K562 (cell line): ENCODE measurements around the gene ORAI1. TPM values are rescaled to one million over a fixed set of nuclear protein-coding genes. Genes with fewer than 3 reads are reported as not detected.

Source experiments
- CREB1 ChIP-seq, 2 experiments: sonication (generic) in 1 of 2; formaldehyde crosslinking in 1 of 2; IDR thresholded peaks; 2 replicates each; pipeline versions ENCODE4 v1.6.1 to v1.8.0; 2012 to 2022; ENCODE audit warnings: inconsistent platforms in 1 of 2, mild to moderate bottlenecking in 1 of 2, missing genetic modification reagents in 1 of 2, moderate library complexity in 1 of 2
- FOXJ2 ChIP-seq: fragments of 200-800 bp; sonication (Bioruptor generic); IDR thresholded peaks from 2 replicates; pipeline ENCODE4 v1.6.1; 2016; ENCODE audit warnings: missing genetic modification characterization, missing compliant biosample characterization
- MAFG ChIP-seq: fragments of 450-650 bp; conservative IDR thresholded peaks from 2 replicates; pipeline ENCODE4 v1.6.1; 2016; ENCODE audit warnings: missing genetic modification characterization, missing compliant biosample characterization
- NFYB ChIP-seq: IDR thresholded peaks from 2 replicates; pipeline ENCODE4 v1.6.1; 2011; ENCODE audit warnings: mild to moderate bottlenecking, moderate library complexity; ENCODE audit not compliant: insufficient read length; ENCODE audit errors: extremely low read depth
- RBBP5 ChIP-seq: fragments of 200-600 bp; sonication (generic); IDR thresholded peaks from 2 replicates; pipeline ENCODE4 v1.6.1; 2012; ENCODE audit warnings: borderline replicate concordance, mild to moderate bottlenecking, low read length, control low read depth, inconsistent platforms; ENCODE audit not compliant: insufficient read depth, poor library complexity, severe bottlenecking
- RBM17 ChIP-seq: fragments of 200-400 bp; formaldehyde crosslinking; IDR thresholded peaks from 2 replicates; pipeline ENCODE4 v1.6.1; 2017; ENCODE audit warnings: low read depth, mild to moderate bottlenecking, low read length, borderline replicate concordance
- SIX5 ChIP-seq, 2 experiments: IDR thresholded peaks; 2 replicates each; pipeline ENCODE4 v1.6.1; 2011; ENCODE audit warnings: low read length in 2 of 2, borderline replicate concordance in 1 of 2, low read depth in 1 of 2, mild to moderate bottlenecking in 1 of 2, moderate library complexity in 1 of 2; ENCODE audit not compliant: insufficient read depth in 1 of 2
- SRSF9 ChIP-seq: fragments of 200-400 bp; formaldehyde crosslinking; IDR thresholded peaks from 2 replicates; pipeline ENCODE4 v1.6.1; 2017; ENCODE audit warnings: low read depth, low read length, borderline replicate concordance
- TSC22D4 ChIP-seq: fragments of 450-650 bp; IDR thresholded peaks from 2 replicates; pipeline ENCODE4 v1.6.1; 2016; ENCODE audit warnings: missing genetic modification characterization, missing biosample characterization, control low read depth
- U2AF1 ChIP-seq: fragments of 200-400 bp; formaldehyde crosslinking; optimal IDR thresholded peaks from 2 replicates; pipeline ENCODE3; 2017; ENCODE audit warnings: mild to moderate bottlenecking, low read depth, low read length, moderate library complexity
- UBTF ChIP-seq, 2 experiments: IDR thresholded peaks; 2 replicates each; pipeline ENCODE4 v1.6.1; 2012; ENCODE audit warnings: improper control_type of control experiment in 2 of 2, low read depth in 2 of 2, low read length in 2 of 2, borderline replicate concordance in 1 of 2
- ZNF398 ChIP-seq: fragments of 250-450 bp; sonication (Bioruptor Pico); IDR thresholded peaks from 2 replicates; pipeline ENCODE4 v1.8.0; 2021; ENCODE audit warnings: moderate library complexity, mild to moderate bottlenecking, inconsistent platforms
- ZNF444 ChIP-seq: fragments of 250-450 bp; sonication (Bioruptor Pico); IDR thresholded peaks from 2 replicates; pipeline ENCODE4 v1.4.0; 2020; ENCODE audit warnings: mild to moderate bottlenecking, moderate library complexity
- polyA plus RNA-seq, 8 experiments: library from polyadenylated mRNA; depleted of rRNA in 4 of 8; stranded (reverse) in 5 of 8; unstranded in 3 of 8; fragments of >200 nt; fragmentation: Nextera tagmentation in 2 of 8; fragmentation: Illumina TruSeq in 1 of 8; extraction: Ambion mirVana in 2 of 8; extraction: Trizol in 1 of 8; gene quantifications; 2 replicates each; pipeline versions ENCODE4 v1.2.1 to v1.2.3, GENCODE V29; 2011 to 2014; ENCODE audit warnings: inconsistent platforms in 1 of 8, missing spikeins in 1 of 8
- total RNA-seq, 7 experiments: library from RNA; depleted of rRNA in 6 of 7; stranded (reverse); fragments of >200 nt in 6 of 7; fragmentation: Illumina TruSeq in 2 of 7; extraction: Trizol in 2 of 7; gene quantifications; 2 replicates each; pipeline versions ENCODE4 v1.2.1 to v1.2.3, GENCODE V29; 2011 to 2021; ENCODE audit warnings: low replicate concordance in 1 of 7
- TF ChIP-seq, protein P1 (sequence below): fragments of 250-450 bp; sonication (Bioruptor Pico); IDR thresholded peaks from 2 replicates; pipeline ENCODE4 v1.4.0; 2020; ENCODE audit warnings: mild to moderate bottlenecking, moderate library complexity, borderline replicate concordance
- TF ChIP-seq, protein P2 (sequence below): fragments of 450-650 bp; IDR thresholded peaks from 2 replicates; pipeline ENCODE4 v1.6.1; 2014; ENCODE audit warnings: low read depth, mild to moderate bottlenecking, moderate library complexity, borderline replicate concordance

The ORAI1 gene
- total and polyA plus RNA-seq, 9 of the 15 experiments (the other 6 are each of a cell fraction or from before 2014, with no cell fraction given): 2.6 to 23.8 (median 9.3) TPM

DNA sequence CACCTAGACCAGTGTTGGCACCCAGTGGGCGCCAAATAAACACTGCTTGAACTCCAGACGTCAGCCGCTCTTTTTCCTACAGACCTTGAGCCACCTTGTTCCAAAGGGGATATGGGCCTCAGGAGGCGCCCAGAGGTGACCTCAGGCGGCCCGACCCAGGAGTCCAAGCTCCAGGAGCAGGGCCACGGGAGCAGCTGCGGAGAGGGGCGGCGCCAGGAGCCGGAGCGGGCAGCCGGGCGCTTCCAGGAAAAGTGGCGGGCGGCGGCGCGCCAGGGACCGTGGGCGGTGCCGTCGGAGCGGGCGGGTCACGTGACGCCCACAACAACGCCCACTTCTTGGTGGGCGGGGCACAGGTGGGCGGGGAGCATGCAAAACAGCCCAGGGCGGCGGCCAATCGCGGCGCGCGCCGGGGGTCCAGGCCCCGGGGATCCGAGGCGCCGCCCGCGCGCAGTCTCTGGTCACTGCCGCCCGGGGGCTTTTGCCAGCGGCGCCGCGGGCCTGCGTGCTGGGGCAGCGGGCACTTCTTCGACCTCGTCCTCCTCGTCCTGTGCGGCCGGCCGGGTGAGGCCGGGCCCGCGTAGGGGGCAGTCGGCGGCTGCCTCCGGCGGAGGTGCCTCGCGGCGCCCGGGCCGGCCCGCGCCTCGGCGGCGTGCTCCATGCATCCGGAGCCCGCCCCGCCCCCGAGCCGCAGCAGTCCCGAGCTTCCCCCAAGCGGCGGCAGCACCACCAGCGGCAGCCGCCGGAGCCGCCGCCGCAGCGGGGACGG lies at the start of gene ORAI1 (continued):
- TF ChIP-seq, protein P1, sequence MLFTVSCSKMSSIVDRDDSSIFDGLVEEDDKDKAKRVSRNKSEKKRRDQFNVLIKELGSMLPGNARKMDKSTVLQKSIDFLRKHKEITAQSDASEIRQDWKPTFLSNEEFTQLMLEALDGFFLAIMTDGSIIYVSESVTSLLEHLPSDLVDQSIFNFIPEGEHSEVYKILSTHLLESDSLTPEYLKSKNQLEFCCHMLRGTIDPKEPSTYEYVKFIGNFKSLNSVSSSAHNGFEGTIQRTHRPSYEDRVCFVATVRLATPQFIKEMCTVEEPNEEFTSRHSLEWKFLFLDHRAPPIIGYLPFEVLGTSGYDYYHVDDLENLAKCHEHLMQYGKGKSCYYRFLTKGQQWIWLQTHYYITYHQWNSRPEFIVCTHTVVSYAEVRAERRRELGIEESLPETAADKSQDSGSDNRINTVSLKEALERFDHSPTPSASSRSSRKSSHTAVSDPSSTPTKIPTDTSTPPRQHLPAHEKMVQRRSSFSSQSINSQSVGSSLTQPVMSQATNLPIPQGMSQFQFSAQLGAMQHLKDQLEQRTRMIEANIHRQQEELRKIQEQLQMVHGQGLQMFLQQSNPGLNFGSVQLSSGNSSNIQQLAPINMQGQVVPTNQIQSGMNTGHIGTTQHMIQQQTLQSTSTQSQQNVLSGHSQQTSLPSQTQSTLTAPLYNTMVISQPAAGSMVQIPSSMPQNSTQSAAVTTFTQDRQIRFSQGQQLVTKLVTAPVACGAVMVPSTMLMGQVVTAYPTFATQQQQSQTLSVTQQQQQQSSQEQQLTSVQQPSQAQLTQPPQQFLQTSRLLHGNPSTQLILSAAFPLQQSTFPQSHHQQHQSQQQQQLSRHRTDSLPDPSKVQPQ (CRISPR knock-in tag): no peak
- TF ChIP-seq RBBP5: peak; percentile 75
- TF ChIP-seq SIX5 (IDR thresholded peaks at IDR 0.05; ENCODE audit: borderline replicate concordance in 1 of 2, insufficient read depth in 1 of 2, low read depth in 1 of 2, low read length in 2 of 2): no peak
- no peak for TF ChIP-seq MAFG (tag)
- TF ChIP-seq ZNF398: no peak
- no peak for TF ChIP-seq TSC22D4
- no peak for TF ChIP-seq SRSF9
- TF ChIP-seq UBTF (IDR thresholded peaks at IDR 0.05; ENCODE audit: borderline replicate concordance in 1 of 2, low read depth in 2 of 2, low read length in 2 of 2): peak in 1 of 2 experiments; percentile 43; a peak in 3 of 4 replicates
- no peak for TF ChIP-seq U2AF1
- no peak for TF ChIP-seq NFYB
- TF ChIP-seq, protein P2, sequence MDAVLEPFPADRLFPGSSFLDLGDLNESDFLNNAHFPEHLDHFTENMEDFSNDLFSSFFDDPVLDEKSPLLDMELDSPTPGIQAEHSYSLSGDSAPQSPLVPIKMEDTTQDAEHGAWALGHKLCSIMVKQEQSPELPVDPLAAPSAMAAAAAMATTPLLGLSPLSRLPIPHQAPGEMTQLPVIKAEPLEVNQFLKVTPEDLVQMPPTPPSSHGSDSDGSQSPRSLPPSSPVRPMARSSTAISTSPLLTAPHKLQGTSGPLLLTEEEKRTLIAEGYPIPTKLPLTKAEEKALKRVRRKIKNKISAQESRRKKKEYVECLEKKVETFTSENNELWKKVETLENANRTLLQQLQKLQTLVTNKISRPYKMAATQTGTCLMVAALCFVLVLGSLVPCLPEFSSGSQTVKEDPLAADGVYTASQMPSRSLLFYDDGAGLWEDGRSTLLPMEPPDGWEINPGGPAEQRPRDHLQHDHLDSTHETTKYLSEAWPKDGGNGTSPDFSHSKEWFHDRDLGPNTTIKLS: peak; percentile 61; the same call in 1 of the 2 replicates
- 0 out of 2 replicates have a peak, but pooled peaks have one; percentile 42 for TF ChIP-seq FOXJ2 (tag)
- no peak for TF ChIP-seq RBM17
- TF ChIP-seq ZNF444 (CRISPR knock-in tag): no peak
- no peak; the same call in 1 of the 2 replicates for TF ChIP-seq CREB1 (IDR thresholded peaks at IDR 0.05)
- TF ChIP-seq CREB1 (CRISPR knock-in tag; IDR thresholded peaks at IDR 0.05): peak; percentile 67; the same call in 1 of the 2 replicates
